Measurements from ENCODE around the gene KCNH3.
"Not testable (repeated sequence)": the region's sequence is repeated elsewhere in the genome, so short reads cannot be mapped to it uniquely, and the experiment has no call there.

KCNH3 gene, protein sequence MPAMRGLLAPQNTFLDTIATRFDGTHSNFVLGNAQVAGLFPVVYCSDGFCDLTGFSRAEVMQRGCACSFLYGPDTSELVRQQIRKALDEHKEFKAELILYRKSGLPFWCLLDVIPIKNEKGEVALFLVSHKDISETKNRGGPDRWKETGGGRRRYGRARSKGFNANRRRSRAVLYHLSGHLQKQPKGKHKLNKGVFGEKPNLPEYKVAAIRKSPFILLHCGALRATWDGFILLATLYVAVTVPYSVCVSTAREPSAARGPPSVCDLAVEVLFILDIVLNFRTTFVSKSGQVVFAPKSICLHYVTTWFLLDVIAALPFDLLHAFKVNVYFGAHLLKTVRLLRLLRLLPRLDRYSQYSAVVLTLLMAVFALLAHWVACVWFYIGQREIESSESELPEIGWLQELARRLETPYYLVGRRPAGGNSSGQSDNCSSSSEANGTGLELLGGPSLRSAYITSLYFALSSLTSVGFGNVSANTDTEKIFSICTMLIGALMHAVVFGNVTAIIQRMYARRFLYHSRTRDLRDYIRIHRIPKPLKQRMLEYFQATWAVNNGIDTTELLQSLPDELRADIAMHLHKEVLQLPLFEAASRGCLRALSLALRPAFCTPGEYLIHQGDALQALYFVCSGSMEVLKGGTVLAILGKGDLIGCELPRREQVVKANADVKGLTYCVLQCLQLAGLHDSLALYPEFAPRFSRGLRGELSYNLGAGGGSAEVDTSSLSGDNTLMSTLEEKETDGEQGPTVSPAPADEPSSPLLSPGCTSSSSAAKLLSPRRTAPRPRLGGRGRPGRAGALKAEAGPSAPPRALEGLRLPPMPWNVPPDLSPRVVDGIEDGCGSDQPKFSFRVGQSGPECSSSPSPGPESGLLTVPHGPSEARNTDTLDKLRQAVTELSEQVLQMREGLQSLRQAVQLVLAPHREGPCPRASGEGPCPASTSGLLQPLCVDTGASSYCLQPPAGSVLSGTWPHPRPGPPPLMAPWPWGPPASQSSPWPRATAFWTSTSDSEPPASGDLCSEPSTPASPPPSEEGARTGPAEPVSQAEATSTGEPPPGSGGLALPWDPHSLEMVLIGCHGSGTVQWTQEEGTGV

GRCh38 chr12:49538510-49539403 lies at the start of gene KCNH3:
Gene KCNH3 (plus strand): TSS chr12:49539030. CDS start chr12:49539417, 387 bp downstream.
- peak; percentile 100 for DNase-seq

DNA sequence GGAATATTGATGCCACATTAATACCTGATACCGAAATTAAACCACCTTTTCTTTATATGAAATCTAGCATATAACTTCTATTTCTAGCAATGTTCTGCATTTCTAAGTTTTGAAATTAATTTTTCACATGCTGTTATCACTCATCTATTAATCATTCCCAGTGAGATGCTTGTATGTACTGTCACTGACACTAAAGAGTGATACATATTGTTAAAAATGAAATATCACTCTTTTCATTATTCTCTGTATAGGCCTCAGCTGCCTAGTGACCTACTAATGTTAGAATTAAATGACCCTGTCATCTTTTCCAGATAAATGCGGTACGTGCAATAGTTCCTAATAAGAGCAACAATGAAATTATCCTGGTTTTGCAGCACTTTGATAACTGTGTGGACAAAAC lies 49.7 kb upstream of the KCNH3 start:
- DNase-seq, result no peak

GRCh38 chr12:49489720-49490119 lies 49.1 kb upstream of the KCNH3 start:
- DNase-seq, result no peak

GRCh38 chr12:49491823-49492222 lies 47.0 kb upstream of the KCNH3 start:
- no peak for DNase-seq

GRCh38 chr12:49493900-49494299 lies 44.9 kb upstream of the KCNH3 start:
- DNase-seq, result no peak

DNA sequence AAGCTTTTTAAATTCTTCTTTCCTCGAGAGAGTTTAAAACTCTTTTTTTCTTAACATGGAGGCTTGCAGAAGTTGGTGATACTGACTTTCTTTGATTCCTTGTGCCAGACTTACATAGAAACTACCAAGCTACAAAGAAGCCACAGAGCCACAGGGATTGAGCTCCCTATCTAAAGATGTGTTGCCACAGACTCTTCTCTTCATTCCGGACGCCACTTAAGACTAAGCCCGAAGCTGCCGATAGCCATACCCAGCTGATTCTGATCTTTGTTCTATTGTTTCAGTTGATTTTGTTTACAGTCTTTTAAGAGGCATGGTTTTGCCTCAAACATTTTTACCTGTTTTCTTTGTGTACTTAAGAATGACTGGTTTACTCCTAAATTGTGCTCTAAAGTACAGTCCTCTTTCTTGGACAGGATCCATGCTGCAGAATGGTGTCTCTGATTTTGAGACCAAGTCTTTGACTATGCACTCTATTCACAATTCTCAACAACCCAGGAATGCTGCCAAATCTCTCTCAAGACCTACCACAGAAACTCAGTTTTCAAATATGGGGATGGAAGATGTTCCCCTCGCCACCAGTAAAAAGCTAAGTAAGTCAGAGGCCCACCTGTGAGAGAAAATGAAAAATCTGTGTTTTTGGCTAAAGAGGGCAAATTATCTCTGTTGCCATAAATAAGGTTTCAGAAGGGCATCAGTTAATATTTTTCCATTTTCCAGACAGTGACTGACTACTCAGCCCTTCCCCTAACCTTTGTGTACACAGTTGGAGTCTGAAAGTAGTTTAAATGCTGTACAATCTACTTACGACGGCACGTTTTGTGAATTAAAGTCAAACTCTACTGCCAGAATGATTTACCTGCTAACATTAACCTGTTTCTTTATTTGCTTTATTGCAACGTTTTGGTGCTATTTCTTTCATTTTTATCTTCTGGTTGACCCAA lies 42.1 kb upstream of the KCNH3 start:
- no peak for DNase-seq

DNA sequence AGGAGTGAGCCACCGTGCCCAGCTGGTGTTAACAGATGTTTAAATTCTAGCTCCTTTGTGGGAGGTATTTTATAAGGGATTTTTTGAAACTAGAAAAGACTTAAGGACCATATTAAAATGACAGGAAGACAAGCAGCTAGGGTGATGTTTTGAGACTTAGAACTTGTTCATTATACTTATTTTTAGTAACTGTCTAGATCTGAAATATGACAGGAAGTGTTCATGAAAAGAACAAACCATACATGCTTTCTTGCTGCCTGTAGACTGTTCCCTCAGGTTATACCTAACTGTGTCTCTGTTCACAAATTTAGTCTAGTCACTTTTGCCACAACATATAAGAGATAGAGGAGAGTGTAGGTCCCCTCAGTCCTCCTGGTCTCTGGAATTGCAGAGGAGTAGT lies 36.9 kb upstream of the KCNH3 start:
- no peak for DNase-seq

DNA sequence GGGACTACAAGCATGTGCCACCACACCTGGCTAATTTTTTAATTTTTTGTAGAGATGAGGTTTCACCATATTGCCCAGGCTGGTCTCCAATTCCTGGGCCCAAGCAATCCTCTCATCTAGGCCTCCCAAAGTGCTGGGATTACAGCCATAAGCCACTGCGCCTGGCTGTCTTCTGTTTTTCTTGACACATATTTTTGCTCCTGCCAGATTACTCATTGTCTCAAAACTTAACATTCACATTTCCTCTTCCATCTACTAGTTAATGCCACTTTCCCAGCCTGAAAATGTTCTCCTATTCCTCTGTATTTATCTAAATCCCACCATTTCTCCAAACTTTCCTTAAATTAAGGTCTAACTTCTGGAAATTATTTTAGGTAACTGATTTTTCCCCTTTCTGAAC lies 36.2 kb upstream of the KCNH3 start:
- DNase-seq, result no peak

DNA sequence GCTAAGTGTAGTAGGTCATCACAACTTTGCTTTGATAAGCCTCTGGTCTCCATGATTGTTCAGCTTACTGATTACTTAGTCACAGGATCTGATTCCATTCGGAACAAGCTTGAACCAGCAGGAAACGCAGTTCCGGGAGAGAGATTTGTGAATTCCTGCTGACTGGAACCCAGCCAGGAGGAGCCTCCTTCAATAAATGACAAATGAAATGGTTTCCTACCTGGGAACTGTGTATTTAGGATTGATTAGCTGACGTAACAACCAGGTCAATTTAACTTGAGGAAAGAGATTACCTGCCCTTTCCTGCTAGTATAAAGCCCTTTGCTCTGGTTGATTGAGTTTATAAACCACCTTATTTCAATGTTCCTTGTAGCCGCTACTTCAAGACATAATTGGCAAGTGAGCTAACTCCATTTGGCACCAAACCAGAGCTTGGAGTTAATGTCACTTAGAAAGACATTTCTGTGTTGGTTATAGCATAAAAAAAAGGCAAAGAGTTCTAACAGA lies 35.1 kb upstream of the KCNH3 start:
- peak; percentile 84 for DNase-seq

- no peak for DNase-seq
Measured at GRCh38 chr12:49505672-49506071, 33.2 kb upstream of the KCNH3 start.

DNA sequence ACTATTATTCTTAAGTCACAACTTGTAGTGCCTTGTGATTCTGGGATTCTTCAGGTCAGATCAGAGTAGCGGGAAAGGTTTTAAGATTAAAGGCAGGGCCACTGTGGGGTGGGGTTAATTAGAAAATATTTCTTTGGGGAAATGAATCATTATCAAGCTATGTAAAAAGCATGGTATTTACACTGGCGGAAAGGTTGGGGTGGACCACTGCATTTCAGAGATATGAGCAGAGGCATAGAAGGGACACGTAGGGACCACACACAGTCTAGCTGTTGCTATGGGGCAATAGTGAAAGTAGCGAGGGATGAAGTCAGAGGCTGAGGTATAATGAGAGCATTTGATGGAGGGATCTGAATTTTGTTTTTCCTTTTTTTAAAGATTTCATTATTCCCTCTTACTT lies 31.7 kb upstream of the KCNH3 start:
- DNase-seq, result peak; percentile 100

DNA sequence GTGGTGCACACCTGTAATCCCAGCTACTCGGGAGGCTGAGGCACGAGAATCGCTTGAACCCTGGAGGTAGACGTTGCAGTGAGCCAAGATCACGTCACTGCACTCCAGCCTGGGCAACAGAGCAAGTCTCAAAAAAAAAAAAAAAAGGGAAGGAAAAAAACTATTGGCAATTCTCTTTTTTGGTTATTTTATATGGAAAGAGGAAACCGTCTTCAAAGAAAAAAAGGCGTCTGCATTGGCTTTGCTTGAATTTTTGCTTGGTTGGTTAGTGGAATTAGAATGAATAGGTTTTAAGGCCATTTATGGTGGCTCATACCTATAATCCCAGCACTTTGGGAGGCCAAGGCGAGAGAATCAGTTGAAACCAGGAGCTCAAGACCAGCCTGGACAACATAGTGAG lies 29.1 kb upstream of the KCNH3 start:
- not testable (repeated sequence) for DNase-seq

DNA sequence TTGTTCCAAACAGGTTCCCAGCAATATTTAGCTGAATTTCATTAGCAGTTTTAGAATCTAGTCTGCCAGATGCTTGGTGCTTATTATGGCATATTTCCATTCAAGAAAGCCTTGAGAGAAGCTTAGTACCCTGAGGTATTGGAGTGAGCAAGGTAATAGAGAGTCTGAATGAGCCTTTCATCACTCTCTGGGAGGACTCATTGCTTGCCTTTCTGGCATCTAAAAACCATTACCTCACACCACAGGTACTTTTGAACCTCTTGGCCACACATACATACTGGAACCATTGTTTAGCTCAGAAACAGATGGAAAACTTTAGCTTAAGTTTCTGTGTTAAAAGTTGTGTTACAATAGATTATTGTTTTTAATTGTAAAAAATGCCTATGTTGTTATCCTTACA lies 27.4 kb upstream of the KCNH3 start:
- DNase-seq, result no peak

- no peak for DNase-seq
Measured at GRCh38 chr12:49512546-49512945, 26.3 kb upstream of the KCNH3 start.

GRCh38 chr12:49515266-49515665 lies 23.6 kb upstream of the KCNH3 start:
- peak; percentile 96 for DNase-seq

DNA sequence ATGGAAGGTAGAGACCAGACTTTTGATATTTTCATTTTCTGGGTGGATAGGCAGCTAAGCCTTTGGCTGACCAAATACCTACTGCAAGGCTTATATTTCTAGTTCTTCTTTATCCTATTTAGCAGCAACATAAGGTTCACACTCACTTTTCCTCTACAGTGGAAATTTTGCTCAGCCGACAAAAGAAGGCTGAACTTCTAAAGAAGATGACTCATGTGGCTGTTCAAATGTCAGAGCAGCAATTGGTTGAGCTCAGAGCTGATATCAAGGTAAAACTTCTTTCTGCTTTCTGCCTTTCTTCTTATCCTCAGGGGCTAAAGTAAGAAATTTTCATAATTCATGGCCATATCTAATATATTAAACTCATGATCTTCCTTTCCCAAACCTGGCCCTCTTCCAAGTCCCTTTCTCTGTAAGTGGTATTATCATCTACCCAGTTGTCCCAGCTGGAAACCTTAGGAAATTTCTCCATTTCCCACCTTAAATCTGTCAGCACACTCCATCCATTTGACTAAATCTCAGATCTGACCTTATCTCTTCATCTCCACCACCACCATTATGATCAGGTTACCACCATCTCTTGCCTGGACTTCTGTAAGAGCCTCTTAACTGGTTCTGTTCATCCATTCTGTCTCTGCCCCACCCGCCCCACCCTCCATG lies 19.8 kb upstream of the KCNH3 start:
- DNase-seq, result no peak

DNA sequence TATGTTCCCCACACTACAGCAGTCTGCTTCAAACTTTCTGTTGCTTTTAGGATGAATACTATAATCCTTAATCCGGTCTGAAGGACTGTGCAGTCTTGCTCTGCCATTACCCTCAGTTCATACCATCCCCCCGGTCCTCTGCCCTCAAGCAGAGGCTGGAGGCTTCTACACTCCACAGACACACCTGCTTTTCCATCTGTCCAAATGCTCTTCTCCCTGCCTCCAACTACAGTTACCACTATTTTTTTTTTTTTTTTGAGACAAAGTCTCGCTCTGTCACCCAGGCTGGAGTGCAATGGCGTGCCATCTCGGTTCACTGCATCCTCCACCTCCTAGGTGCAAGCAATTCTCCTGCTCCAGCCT lies 19.3 kb upstream of the KCNH3 start:
- DNase-seq, result no peak

GRCh38 chr12:49521389-49521788 lies 17.4 kb upstream of the KCNH3 start:
- DNase-seq, result no peak

DNA sequence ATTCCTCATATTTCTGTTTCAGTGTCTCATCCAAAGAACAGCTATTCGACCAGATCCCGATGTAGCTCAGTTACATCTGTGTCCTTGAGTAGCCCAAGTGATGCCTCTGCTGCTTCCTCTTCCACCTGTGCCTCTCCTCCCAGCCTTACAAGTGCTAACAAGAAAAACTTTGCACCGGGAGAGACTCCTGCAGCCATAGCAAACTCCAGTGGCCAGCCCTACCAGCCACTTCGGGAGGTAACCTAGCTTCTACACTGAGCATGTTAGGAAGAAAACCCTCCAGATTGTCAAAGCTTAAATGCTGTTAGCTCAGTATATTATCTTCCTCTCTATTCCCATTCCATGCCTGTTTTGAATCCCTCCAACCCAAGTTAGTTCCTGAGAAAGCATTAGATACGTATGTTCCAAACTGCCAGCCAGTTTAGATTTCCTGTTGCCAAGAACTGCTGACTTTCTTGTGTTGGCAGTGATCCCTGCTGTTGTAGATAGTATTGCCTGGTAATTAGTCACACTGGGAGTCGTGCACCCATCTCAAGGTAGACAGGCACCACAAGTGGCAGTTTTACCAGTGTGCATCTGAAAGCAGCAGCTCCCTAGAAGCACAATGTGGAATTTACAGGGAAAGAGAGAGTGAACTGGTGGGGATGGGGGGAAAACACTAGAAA lies 14.0 kb upstream of the KCNH3 start:
- no peak for DNase-seq

DNA sequence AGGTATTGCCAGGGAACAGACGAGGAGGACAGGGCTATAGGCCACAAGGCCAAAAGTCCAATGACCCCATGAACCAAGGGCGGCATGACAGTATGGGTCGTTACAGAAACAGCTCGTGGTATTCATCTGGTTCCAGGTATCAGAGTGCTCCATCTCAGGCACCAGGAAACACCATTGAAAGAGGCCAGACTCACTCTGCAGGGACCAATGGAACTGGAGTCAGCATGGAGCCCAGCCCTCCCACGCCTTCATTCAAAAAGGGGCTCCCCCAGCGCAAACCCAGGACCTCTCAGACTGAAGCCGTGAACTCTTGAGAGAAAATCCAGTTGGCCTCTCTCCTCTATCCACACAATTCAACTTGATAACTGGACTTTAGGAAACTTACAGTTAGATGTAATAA lies 12.9 kb upstream of the KCNH3 start:
- DNase-seq, result no peak
